ENCODE data around the gene CXCL5.

Gene CXCL5

GRCh38 chr4:74030285-74030684 is 31.8 kb upstream of the CXCL5 start:
- H3K27ac Mint-ChIP-seq: no peak overlapping the region
- no peak overlapping the region for H3K4me3 Mint-ChIP-seq
- H3K27me3 Mint-ChIP-seq: peaks cover 5% of the 10 kb centered on the region
- no peaks in the 10 kb centered on the region for H3K4me1 Mint-ChIP-seq (ENCODE audit: low read depth)
- H3K9me3 Mint-ChIP-seq: no peaks in the 10 kb centered on the region
- H3K36me3 Mint-ChIP-seq (ENCODE audit: low read depth): no peaks in the 10 kb centered on the region
- DNase-seq: no peak

- Mint-ChIP-seq H3K27ac (no peak overlapping the region), H3K4me3 (no peak overlapping the region), H3K9me3 (no peaks in the 10 kb centered on the region), H3K4me1 (ENCODE audit: low read depth) (no peaks in the 10 kb centered on the region), H3K27me3 (peaks cover 2% of the 10 kb centered on the region), H3K36me3 (ENCODE audit: low read depth) (no peaks in the 10 kb centered on the region)
- DNase-seq: no peak
Observed at GRCh38 chr4:74028504-74028903, 30.0 kb upstream of the CXCL5 start.

GRCh38 chr4:74023709-74024108 is 25.2 kb upstream of the CXCL5 start:
- H3K36me3 Mint-ChIP-seq (ENCODE audit: low read depth): no peaks in the 10 kb centered on the region
- no peak overlapping the region for H3K4me3 Mint-ChIP-seq
- no peak for DNase-seq
- no peaks in the 10 kb centered on the region for H3K4me1 Mint-ChIP-seq (ENCODE audit: low read depth)
- no peaks in the 10 kb centered on the region for H3K9me3 Mint-ChIP-seq
- no peaks in the 10 kb centered on the region for H3K27me3 Mint-ChIP-seq
- H3K27ac Mint-ChIP-seq: no peak overlapping the region

- no peaks in the 10 kb centered on the region for H3K4me1 Mint-ChIP-seq (ENCODE audit: low read depth)
- DNase-seq: no peak
- no peaks in the 10 kb centered on the region for H3K27me3 Mint-ChIP-seq
- no peaks in the 10 kb centered on the region for H3K36me3 Mint-ChIP-seq (ENCODE audit: low read depth)
- no peak overlapping the region for H3K4me3 Mint-ChIP-seq
- H3K27ac Mint-ChIP-seq: no peak overlapping the region
- no peaks in the 10 kb centered on the region for H3K9me3 Mint-ChIP-seq
Observed at GRCh38 chr4:74021601-74022000, 23.1 kb upstream of the CXCL5 start.

GRCh38 chr4:74018771-74019170 is 20.3 kb upstream of the CXCL5 start:
- Mint-ChIP-seq H3K4me3 (no peak overlapping the region), H3K36me3 (ENCODE audit: low read depth) (no peaks in the 10 kb centered on the region), H3K4me1 (ENCODE audit: low read depth) (peaks cover 3% of the 10 kb centered on the region)

GRCh38 chr4:74018116-74018515 is 19.6 kb upstream of the CXCL5 start:
- Mint-ChIP-seq H3K36me3 (ENCODE audit: low read depth) (no peaks in the 10 kb centered on the region), H3K9me3 (no peaks in the 10 kb centered on the region), H3K27ac (no peak overlapping the region), H3K27me3 (no peaks in the 10 kb centered on the region), H3K4me1 (ENCODE audit: low read depth) (peaks cover 3% of the 10 kb centered on the region), H3K4me3 (no peak overlapping the region)
- no peak for DNase-seq

More at GRCh38 chr4:74018771-74019170, 20.3 kb upstream of the CXCL5 start:
- H3K9me3 Mint-ChIP-seq: no peaks in the 10 kb centered on the region
- H3K27me3 Mint-ChIP-seq: no peaks in the 10 kb centered on the region
- no peak for DNase-seq
- no peak overlapping the region for H3K27ac Mint-ChIP-seq

- no peaks in the 10 kb centered on the region for H3K27me3 Mint-ChIP-seq
- H3K27ac Mint-ChIP-seq: no peak overlapping the region
- peaks cover 3% of the 10 kb centered on the region for H3K4me1 Mint-ChIP-seq (ENCODE audit: low read depth)
- H3K4me3 Mint-ChIP-seq: no peak overlapping the region
- H3K36me3 Mint-ChIP-seq (ENCODE audit: low read depth): no peaks in the 10 kb centered on the region
- H3K9me3 Mint-ChIP-seq: no peaks in the 10 kb centered on the region
- no peak for DNase-seq
Observed at GRCh38 chr4:74016068-74016467, 17.6 kb upstream of the CXCL5 start.

GRCh38 chr4:74015126-74015780 is 16.8 kb upstream of the CXCL5 start:
- Mint-ChIP-seq H3K27me3 (no peaks in the 10 kb centered on the region), H3K4me3 (no peak overlapping the region), H3K9me3 (no peaks in the 10 kb centered on the region), H3K4me1 (ENCODE audit: low read depth) (peaks cover 3% of the 10 kb centered on the region), H3K36me3 (ENCODE audit: low read depth) (no peaks in the 10 kb centered on the region), H3K27ac (no peak overlapping the region)
- no peak for DNase-seq

- H3K36me3 Mint-ChIP-seq (ENCODE audit: low read depth): no peaks in the 10 kb centered on the region
- no peak overlapping the region for H3K27ac Mint-ChIP-seq
- peaks cover 3% of the 10 kb centered on the region for H3K4me1 Mint-ChIP-seq (ENCODE audit: low read depth)
- H3K4me3 Mint-ChIP-seq: no peak overlapping the region
- DNase-seq: no peak
- no peaks in the 10 kb centered on the region for H3K9me3 Mint-ChIP-seq
- no peaks in the 10 kb centered on the region for H3K27me3 Mint-ChIP-seq
Observed at GRCh38 chr4:74014332-74014731, 15.9 kb upstream of the CXCL5 start.

GRCh38 chr4:74013264-74013663 is 14.8 kb upstream of the CXCL5 start:
- Mint-ChIP-seq H3K4me1 (ENCODE audit: low read depth) (peaks cover 3% of the 10 kb centered on the region), H3K27me3 (no peaks in the 10 kb centered on the region), H3K36me3 (ENCODE audit: low read depth) (no peaks in the 10 kb centered on the region), H3K27ac (no peak overlapping the region), H3K9me3 (no peaks in the 10 kb centered on the region), H3K4me3 (no peak overlapping the region)
- no peak for DNase-seq

GRCh38 chr4:74012130-74012529 is 13.7 kb upstream of the CXCL5 start:
- Mint-ChIP-seq H3K27ac (no peak overlapping the region), H3K27me3 (no peaks in the 10 kb centered on the region), H3K4me3 (no peak overlapping the region), H3K36me3 (ENCODE audit: low read depth) (no peaks in the 10 kb centered on the region), H3K9me3 (no peaks in the 10 kb centered on the region), H3K4me1 (ENCODE audit: low read depth) (peaks cover 3% of the 10 kb centered on the region)
- DNase-seq: no peak

GRCh38 chr4:74009307-74009706 is 10.8 kb upstream of the CXCL5 start:
- Mint-ChIP-seq H3K4me1 (ENCODE audit: low read depth) (no peaks in the 10 kb centered on the region), H3K36me3 (ENCODE audit: low read depth) (no peaks in the 10 kb centered on the region), H3K4me3 (no peak overlapping the region), H3K27me3 (no peaks in the 10 kb centered on the region), H3K9me3 (no peaks in the 10 kb centered on the region), H3K27ac (no peak overlapping the region)
- DNase-seq: no peak

GRCh38 chr4:74006009-74006476 is 7.6 kb upstream of the CXCL5 start:
- no peaks in the 10 kb centered on the region for H3K4me1 Mint-ChIP-seq (ENCODE audit: low read depth)
- DNase-seq: no peak

GRCh38 chr4:74005528-74005927 is 7.1 kb upstream of the CXCL5 start:
- Mint-ChIP-seq H3K4me3 (no peak overlapping the region), H3K27ac (no peak overlapping the region), H3K27me3 (peaks cover 2% of the 10 kb centered on the region), H3K4me1 (ENCODE audit: low read depth) (no peaks in the 10 kb centered on the region), H3K9me3 (no peaks in the 10 kb centered on the region), H3K36me3 (ENCODE audit: low read depth) (no peaks in the 10 kb centered on the region)
- DNase-seq: no peak

More at GRCh38 chr4:74006009-74006476, 7.6 kb upstream of the CXCL5 start:
- peaks cover 2% of the 10 kb centered on the region for H3K27me3 Mint-ChIP-seq
- H3K9me3 Mint-ChIP-seq: no peaks in the 10 kb centered on the region
- no peaks in the 10 kb centered on the region for H3K36me3 Mint-ChIP-seq (ENCODE audit: low read depth)
- no peak overlapping the region for H3K4me3 Mint-ChIP-seq
- no peak overlapping the region for H3K27ac Mint-ChIP-seq

- no peaks in the 10 kb centered on the region for H3K36me3 Mint-ChIP-seq (ENCODE audit: low read depth)
- H3K4me3 Mint-ChIP-seq: no peak overlapping the region
- H3K9me3 Mint-ChIP-seq: no peaks in the 10 kb centered on the region
- peaks cover 2% of the 10 kb centered on the region for H3K27me3 Mint-ChIP-seq
- H3K4me1 Mint-ChIP-seq (ENCODE audit: low read depth): no peaks in the 10 kb centered on the region
- DNase-seq: no peak
- no peak overlapping the region for H3K27ac Mint-ChIP-seq
Observed at GRCh38 chr4:74004668-74005067, 6.2 kb upstream of the CXCL5 start.

- Mint-ChIP-seq H3K27me3 (peaks cover 21% of the 10 kb centered on the region), H3K4me3 (no peak overlapping the region), H3K9me3 (no peaks in the 10 kb centered on the region), H3K4me1 (ENCODE audit: low read depth) (no peaks in the 10 kb centered on the region), H3K36me3 (ENCODE audit: low read depth) (no peaks in the 10 kb centered on the region), H3K27ac (no peak overlapping the region)
- DNase-seq: no peak
Observed at GRCh38 chr4:74000301-74000700, 1.8 kb upstream of the CXCL5 start.
